ENCODE measurements around the gene HGS. TPM values are rescaled to one million over a fixed set of nuclear protein-coding genes. Genes with fewer than 3 reads are reported as not detected.

HGS gene
- total and polyA plus RNA-seq, 2 of the 13 experiments (the other 11 are each of a cell fraction or from before 2014, with no cell fraction given), result 73.3 to 78.1 TPM

- TF ChIP-seq ATF4 (CRISPR knock-in tag; IDR thresholded peaks at IDR 0.05) (peak in 1 of 2 experiments; percentile 86; a peak in 2 of 4 replicates), ZNF580 (CRISPR knock-in tag; IDR thresholded peaks at IDR 0.05; ENCODE audit: borderline replicate concordance, low read depth) (peak; percentile 96), CHCHD3 (CRISPR knock-in tag; IDR thresholded peaks at IDR 0.05) (peak; percentile 17), ZNF589 (CRISPR knock-in tag; conservative IDR thresholded peaks at IDR 0.05) (peak; percentile 94; the same call in 1 of the 2 replicates), ZFP62 (CRISPR knock-in tag; IDR thresholded peaks at IDR 0.05) (peak; percentile 70; the same call in 1 of the 2 replicates), DZIP1 (CRISPR knock-in tag; IDR thresholded peaks at IDR 0.05) (peak; percentile 35; the same call in 1 of the 2 replicates), GATAD1 (CRISPR knock-in tag; IDR thresholded peaks at IDR 0.05) (peak; percentile 98), ZNF274 (CRISPR knock-in tag; IDR thresholded peaks at IDR 0.05) (peak; percentile 88; the same call in 1 of the 2 replicates), SP5 (CRISPR knock-in tag; IDR thresholded peaks at IDR 0.05; ENCODE audit: borderline replicate concordance, low read depth) (peak; percentile 54; the same call in 1 of the 2 replicates), TAF1 (CRISPR knock-in tag; IDR thresholded peaks at IDR 0.05) (peak; percentile 98), ZNF446 (CRISPR knock-in tag; IDR thresholded peaks at IDR 0.05) (no peak; the same call in 1 of the 2 replicates), GFI1 (CRISPR knock-in tag; IDR thresholded peaks at IDR 0.05; ENCODE audit: borderline replicate concordance) (peak; percentile 56), ZNF563 (CRISPR knock-in tag; IDR thresholded peaks at IDR 0.05) (peak; percentile 92), PHF20 (CRISPR knock-in tag; IDR thresholded peaks at IDR 0.05) (peak; percentile 98), CSRNP1 (CRISPR knock-in tag; IDR thresholded peaks at IDR 0.05) (peak; percentile 88), SRSF4 (IDR thresholded peaks at IDR 0.05; ENCODE audit: low read depth, low read length, poor library complexity, severe bottlenecking) (peak; percentile 67), GATAD2A (CRISPR knock-in tag; IDR thresholded peaks at IDR 0.05) (peak; percentile 36; the same call in 1 of the 2 replicates), ZNF691 (CRISPR knock-in tag; IDR thresholded peaks at IDR 0.05; ENCODE audit: borderline replicate concordance, low read depth) (peak; percentile 80; the same call in 1 of the 2 replicates), TP53 (CRISPR knock-in tag; conservative IDR thresholded peaks at IDR 0.05) (no peak; the same call in 1 of the 2 replicates)
Measured at GRCh38 chr17:81702934-81703746, 19.3 kb downstream of the HGS start, which contains the start of gene MRPL12 (continued).
